Pancreas (tissue), 10 donors: ENCODE measurements around the gene DCAF6. TPM values are rescaled to one million over a fixed set of nuclear protein-coding genes. Genes with fewer than 3 reads are reported as not detected.
"Not testable (repeated sequence)": the region's sequence is repeated elsewhere in the genome, so short reads cannot be mapped to it uniquely, and the experiment has no call there.

ENCODE experiments used
- ATAC-seq, 4 donors: fragments of 200-7000 bp; cut with Tn5 transposase; one replicate each; pipeline versions ENCODE4 v1.8.0 to v1.9.1; 2020; ENCODE audit warnings: mild to moderate bottlenecking in 4 of 4, moderate library complexity in 4 of 4
- DNase-seq, 6 donors: peaks; one replicate each; pipeline ENCODE4 v3.0.0-alpha.2; 2020
- FAIRE-seq: peaks from 2 replicates; lab custom pipeline; 2012; peaks lifted over from hg19 to GRCh38; lab: Jason Lieb, UNC
- H3K27ac ChIP-seq, 4 donors: fragments of 200-600 bp; sonication (generic); 1 replicate in 3 of 4; 2 replicates in 1 of 4; pipeline versions ENCODE4 v1.5.0 to v1.8.0; 2020
- H3K27me3 ChIP-seq, 4 donors: fragments of 200-600 bp; one replicate each; pipeline ENCODE4 v1.8.0; 2021
- H3K36me3 ChIP-seq, 3 donors: fragments of 200-600 bp; sonication (generic) in 1 of 3; one replicate each; pipeline versions ENCODE4 v1.5.0 to v1.8.0; 2020 to 2021
- H3K4me1 ChIP-seq, 3 donors: fragments of 200-600 bp; one replicate each; pipeline ENCODE4 v1.8.0; 2021
- H3K4me3 ChIP-seq, 4 donors: fragments of 200-600 bp; sonication (generic) in 2 of 4; one replicate each; pipeline versions ENCODE4 v1.5.0 to v1.8.0; 2020 to 2021
- H3K9me3 ChIP-seq, 4 donors: fragments of 200-600 bp; one replicate each; pipeline ENCODE4 v1.8.0; 2021
- CTCF ChIP-seq, 4 donors: fragments of 200-600 bp; sonication (generic) in 3 of 4; IDR thresholded peaks; one replicate each; pipeline versions ENCODE4 v1.5.0 to v1.8.0; 2021; ENCODE audit warnings: antibody characterized with exemption in 4 of 4
- WGBS, 2 donors: extraction: QIAGEN DNeasy Blood & Tissue Kit; methylation state at CpG; one replicate each; pipeline ENCODE4 v1.1.7; 2013; 5-methylcytosine and 5-hydroxymethylcytosine counted together
- intact Hi-C, 3 donors: fragments of 100-400 bp; cut with DNase I; formaldehyde crosslinking; loops; one replicate each; pipeline versions ENCODE4 v1.11.1 to v1.14.2; 2022
- polyA plus RNA-seq, 2 donors: library from polyadenylated mRNA; stranded (reverse); fragments of 200-250 nt; gene quantifications; one replicate each; pipeline ENCODE4 v1.2.3, GENCODE V29; 2013
- total RNA-seq, 6 donors: library from RNA; stranded (reverse); fragmentation: NEBNext Ultra II Directional in 4 of 6; extraction: Animal tissue kit (Norgen Biotek cat#: 25700) in 4 of 6; gene quantifications; one replicate each; pipeline versions ENCODE4 v1.2.1 to v1.2.4, GENCODE V29; 2021 to 2023
- donor health status: healthy with polysubstance abuse.
- donor health status: DM: no; HTN: no; CAD: no; lungs with moderate emphysema.
- donor health status: DM: no; HTN: no; CAD: no.
- donor health status: control.
- donor health status: control.
- donor health status: Bipolar disorder and iron deficiency.
- donor health status: DM: yes; HTN: yes; CAD: no.
- donor health status: DM: no; HTN: no; CAD: no.
- donor health status: DM: no; HTN: no; CAD: no.
- donor health status: DM: yes; HTN: yes; CAD: no.

Gene DCAF6, protein sequence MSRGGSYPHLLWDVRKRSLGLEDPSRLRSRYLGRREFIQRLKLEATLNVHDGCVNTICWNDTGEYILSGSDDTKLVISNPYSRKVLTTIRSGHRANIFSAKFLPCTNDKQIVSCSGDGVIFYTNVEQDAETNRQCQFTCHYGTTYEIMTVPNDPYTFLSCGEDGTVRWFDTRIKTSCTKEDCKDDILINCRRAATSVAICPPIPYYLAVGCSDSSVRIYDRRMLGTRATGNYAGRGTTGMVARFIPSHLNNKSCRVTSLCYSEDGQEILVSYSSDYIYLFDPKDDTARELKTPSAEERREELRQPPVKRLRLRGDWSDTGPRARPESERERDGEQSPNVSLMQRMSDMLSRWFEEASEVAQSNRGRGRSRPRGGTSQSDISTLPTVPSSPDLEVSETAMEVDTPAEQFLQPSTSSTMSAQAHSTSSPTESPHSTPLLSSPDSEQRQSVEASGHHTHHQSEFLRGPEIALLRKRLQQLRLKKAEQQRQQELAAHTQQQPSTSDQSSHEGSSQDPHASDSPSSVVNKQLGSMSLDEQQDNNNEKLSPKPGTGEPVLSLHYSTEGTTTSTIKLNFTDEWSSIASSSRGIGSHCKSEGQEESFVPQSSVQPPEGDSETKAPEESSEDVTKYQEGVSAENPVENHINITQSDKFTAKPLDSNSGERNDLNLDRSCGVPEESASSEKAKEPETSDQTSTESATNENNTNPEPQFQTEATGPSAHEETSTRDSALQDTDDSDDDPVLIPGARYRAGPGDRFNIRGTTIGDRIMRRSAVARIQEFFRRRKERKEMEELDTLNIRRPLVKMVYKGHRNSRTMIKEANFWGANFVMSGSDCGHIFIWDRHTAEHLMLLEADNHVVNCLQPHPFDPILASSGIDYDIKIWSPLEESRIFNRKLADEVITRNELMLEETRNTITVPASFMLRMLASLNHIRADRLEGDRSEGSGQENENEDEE
- 10 to 100 TPM; 11.4 to 31.9 (median 20.0) TPM for total RNA-seq
- polyA plus RNA-seq: 10 to 100 TPM; 14.8 to 24.3 TPM

DNA sequence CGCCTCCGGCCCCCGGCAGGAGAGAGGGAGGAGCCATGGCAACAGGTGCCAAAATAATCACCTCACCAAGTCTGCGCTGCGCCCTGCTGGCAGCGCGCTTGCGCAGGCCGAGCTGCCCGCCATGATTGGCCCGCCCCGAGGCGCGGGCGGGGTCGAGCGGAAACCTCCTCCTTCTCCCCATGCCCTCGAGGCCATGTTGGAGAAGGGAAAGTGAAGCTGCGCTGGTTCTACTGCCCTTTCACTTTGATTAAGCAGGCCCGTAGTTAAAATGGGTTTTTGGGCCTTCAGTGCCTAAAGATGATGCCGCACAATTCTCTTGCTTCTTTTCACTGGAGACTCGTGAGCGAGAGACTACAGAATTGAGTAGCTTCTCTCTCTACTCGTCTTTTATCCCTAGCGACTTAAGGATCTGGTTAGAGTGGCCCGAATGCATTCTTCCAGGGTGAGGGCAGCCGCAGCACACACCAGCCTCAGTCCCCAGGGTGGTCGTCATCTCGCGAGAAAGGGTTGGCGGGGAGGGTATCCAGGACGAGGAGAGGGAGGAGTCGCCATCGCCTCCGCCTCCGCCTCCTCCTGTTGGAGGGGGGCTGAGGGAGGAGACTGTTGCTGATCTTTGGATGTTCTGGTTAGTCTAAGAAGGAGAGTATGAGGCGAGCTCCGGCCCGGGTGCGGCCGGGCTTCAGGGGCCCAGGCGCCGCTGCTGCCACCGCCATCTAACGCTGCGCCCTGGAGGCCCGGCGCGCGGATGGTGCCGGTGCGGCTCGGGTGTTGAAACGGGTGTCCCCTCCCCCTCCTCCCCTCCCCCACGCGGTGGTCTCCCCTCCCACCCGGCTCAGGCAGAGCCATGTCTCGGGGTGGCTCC is at the start of gene DCAF6:
TSS of gene DCAF6 (plus strand) at position 616 of the 862 bp plus-strand sequence. CDS start at position 845, 229 bp downstream.
- H3K36me3 ChIP-seq: no peaks in the 10 kb centered on the region
- H3K9me3 ChIP-seq: no peaks in the 10 kb centered on the region
- no peak for TF ChIP-seq CTCF (IDR thresholded peaks at IDR 0.05)
- intact Hi-C loops: no loop called here
- FAIRE-seq (no peak), DNase-seq (peak; percentile 87 to 98 (median 98)), ATAC-seq (peak; percentile 87 to 94 (median 91))
- H3K27ac ChIP-seq: peak within 1 kb of the TSS; percentile 89 to 97 (median 96)
- H3K4me1 ChIP-seq: peaks cover 0 to 26% (median 10%) of the 10 kb centered on the region in 3 donors
- no peaks in the 10 kb centered on the region for H3K27me3 ChIP-seq
- peak within 1 kb of the TSS; percentile 75 to 84 (median 81) for H3K4me3 ChIP-seq
- WGBS, 2 donors: 0% methylated on average over 49 to 58 of the region's 58 CpGs

DNA sequence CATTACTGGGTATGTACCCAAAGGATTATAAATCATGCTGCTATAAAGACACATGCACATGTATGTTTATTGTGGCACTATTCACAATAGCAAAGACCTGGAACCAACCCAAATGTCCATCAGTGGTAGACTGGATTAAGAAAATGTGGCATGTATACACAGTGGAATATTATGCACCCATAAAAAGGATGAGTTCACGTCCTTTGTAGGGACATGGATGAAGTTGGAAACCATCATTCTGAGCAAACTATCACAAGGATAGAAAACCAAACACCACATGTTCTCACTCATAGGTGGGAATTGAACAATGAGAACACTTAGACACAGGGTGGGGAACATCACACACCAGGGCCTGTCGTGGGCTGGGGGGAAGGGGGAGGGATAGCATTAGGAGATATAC is 49.3 kb upstream of the DCAF6 start:
- H3K36me3 ChIP-seq, H3K4me1 ChIP-seq, ATAC-seq, H3K9me3 ChIP-seq, DNase-seq, H3K27ac ChIP-seq, FAIRE-seq, H3K27me3 ChIP-seq, intact Hi-C loops, H3K4me3 ChIP-seq: not testable (repeated sequence)
- 76 to 87% methylated on average over 2 of the region's 2 CpGs for WGBS, 2 donors

GRCh38 chr1:167890400-167890799 is 46.1 kb upstream of the DCAF6 start:
- Histone ChIP-seq H3K9me3 (no peaks in the 10 kb centered on the region), H3K4me3 (no peak overlapping the region), H3K27ac (no peak overlapping the region), H3K4me1 (no peaks in the 10 kb centered on the region), H3K27me3 (no peaks in the 10 kb centered on the region), H3K36me3 (no peaks in the 10 kb centered on the region)
- TF ChIP-seq CTCF (IDR thresholded peaks at IDR 0.05): no peak
- DNase-seq (no peak), FAIRE-seq (no peak), ATAC-seq (no peak)
- intact Hi-C loops: no loop called here

GRCh38 chr1:167893798-167894197 is 42.7 kb upstream of the DCAF6 start:
- FAIRE-seq (no peak), ATAC-seq (peak in 1 of 4 donors; percentile 30), DNase-seq (no peak)
- Histone ChIP-seq H3K4me3 (no peak overlapping the region), H3K27me3 (no peaks in the 10 kb centered on the region), H3K36me3 (no peaks in the 10 kb centered on the region), H3K9me3 (no peaks in the 10 kb centered on the region), H3K4me1 (no peaks in the 10 kb centered on the region), H3K27ac (no peak overlapping the region)
- no peak for TF ChIP-seq CTCF (IDR thresholded peaks at IDR 0.05)
- intact Hi-C loops: no loop called here
- 77 to 83% methylated on average over 2 of the region's 2 CpGs for WGBS, 2 donors
